ENCODE results near the gene ADAMTS12.

Gene ADAMTS12

DNA sequence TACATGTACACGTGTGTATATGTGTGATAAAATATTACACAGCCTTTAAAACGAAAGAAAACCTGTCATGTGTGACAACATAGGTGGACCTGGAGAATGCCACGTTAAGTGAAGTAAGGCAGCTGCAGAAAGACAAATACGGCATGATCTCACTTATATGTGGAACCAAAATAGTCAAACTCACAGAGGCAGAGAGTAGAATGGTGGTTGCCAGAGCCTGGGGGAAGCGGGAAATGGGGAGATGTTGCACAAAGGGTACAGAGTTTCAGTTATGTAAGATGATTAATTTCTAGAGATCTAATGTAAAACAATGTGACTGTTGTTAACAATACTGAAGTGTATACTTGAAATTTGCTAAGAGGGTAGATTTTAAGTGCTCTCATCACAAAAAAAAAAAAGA is 34.8 kb downstream of the ADAMTS12 start:
- no peak overlapping the region for H3K4me3 ChIP-seq (ENCODE audit: insufficient read depth in 1 of 2, low read depth in 1 of 2, low read length in 2 of 2)
- H2BK12ac ChIP-seq (ENCODE audit: low read length in 2 of 2) = no peak overlapping the region
- no peak overlapping the region for H3K4ac ChIP-seq (ENCODE audit: low read depth in 1 of 2, low read length in 2 of 2)
- no peak overlapping the region for H3K23ac ChIP-seq (ENCODE audit: low read length in 2 of 2)
- no peak overlapping the region for H2BK5ac ChIP-seq (ENCODE audit: low read depth, low read length, poor library complexity, severe bottlenecking)
- H3K9me3 ChIP-seq (ENCODE audit: control insufficient read depth, low read length) = no peaks in the 10 kb centered on the region
- H3K79me1 ChIP-seq (replicated peaks; ENCODE audit: low read length, poor library complexity, severe bottlenecking) = peaks cover 8% of the 10 kb centered on the region
- no peak overlapping the region for H2BK120ac ChIP-seq (ENCODE audit: low read depth, low read length)
- H2AK5ac ChIP-seq (ENCODE audit: low read length, severe bottlenecking) = peak overlapping the region; percentile 86
- H4K8ac ChIP-seq (ENCODE audit: low read length) = no peak overlapping the region
- no peak overlapping the region for H3K27ac ChIP-seq (ENCODE audit: low read length, poor library complexity, severe bottlenecking)
- H2AFZ ChIP-seq (ENCODE audit: low read depth, low read length) = no peak overlapping the region
- H3K36me3 ChIP-seq (ENCODE audit: control insufficient read depth in 1 of 2, insufficient read depth in 2 of 2, low read depth in 1 of 2, low read length in 2 of 2) = peaks cover 0 to 3% of the 10 kb centered on the region in 2 experiments
- H3K14ac ChIP-seq (ENCODE audit: low read length in 2 of 2) = no peak overlapping the region
- H3K4me1 ChIP-seq (ENCODE audit: control insufficient read depth, insufficient read depth, low read depth, low read length) = peaks cover 23% of the 10 kb centered on the region
- peak overlapping the region in 1 of 2 experiments; percentile 46 for H3K18ac ChIP-seq (ENCODE audit: low read depth in 1 of 2, low read length in 2 of 2)
- H3K27me3 ChIP-seq (ENCODE audit: control insufficient read depth in 1 of 2, insufficient read depth in 1 of 2, low read length in 2 of 2) = no peaks in the 10 kb centered on the region
- no peak overlapping the region for H2BK15ac ChIP-seq (ENCODE audit: low read depth, poor library complexity, severe bottlenecking)
- no peak for DNase-seq
- 97% methylated on average over 5 of the region's 5 CpGs for WGBS
- H3K4me2 ChIP-seq (ENCODE audit: low read length, poor library complexity, severe bottlenecking) = no peak overlapping the region
- H3K9ac ChIP-seq (ENCODE audit: low read length) = no peak overlapping the region
- H4K91ac ChIP-seq (ENCODE audit: low read length) = no peak overlapping the region

DNA sequence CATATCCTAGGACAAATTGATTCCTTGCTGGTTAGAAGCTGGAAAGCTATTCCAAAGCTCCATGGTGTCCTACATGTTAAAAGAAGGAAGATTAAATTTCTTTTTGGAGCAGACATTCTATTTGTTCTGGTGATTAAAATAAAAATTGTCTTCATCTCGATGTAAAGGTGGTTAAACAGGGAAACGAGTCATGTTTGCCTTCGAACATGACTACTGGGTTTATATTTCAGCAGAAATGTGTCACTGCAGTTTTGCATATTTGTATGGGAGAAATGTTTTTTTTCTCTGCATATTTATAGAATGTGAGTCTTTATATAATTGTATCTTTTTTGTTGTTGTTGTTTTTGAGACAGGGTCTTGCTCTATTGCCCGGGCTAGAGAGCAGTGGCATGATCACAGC is 36.4 kb downstream of the ADAMTS12 start:
- Histone ChIP-seq H3K4me2 (ENCODE audit: low read length, poor library complexity, severe bottlenecking) (no peak overlapping the region), H3K14ac (ENCODE audit: low read length in 2 of 2) (no peak overlapping the region), H2AK5ac (ENCODE audit: low read length, severe bottlenecking) (no peak overlapping the region), H3K4me3 (ENCODE audit: insufficient read depth in 1 of 2, low read depth in 1 of 2, low read length in 2 of 2) (no peak overlapping the region), H4K91ac (ENCODE audit: low read length) (peak overlapping the region; percentile 30), H2BK5ac (ENCODE audit: low read depth, low read length, poor library complexity, severe bottlenecking) (no peak overlapping the region), H3K18ac (ENCODE audit: low read depth in 1 of 2, low read length in 2 of 2) (peak overlapping the region; percentile 37 to 84), H4K8ac (ENCODE audit: low read length) (peak overlapping the region; percentile 47), H3K9me3 (ENCODE audit: control insufficient read depth, low read length) (no peaks in the 10 kb centered on the region), H2AFZ (ENCODE audit: low read depth, low read length) (no peak overlapping the region), H2BK15ac (ENCODE audit: low read depth, poor library complexity, severe bottlenecking) (no peak overlapping the region), H2BK12ac (ENCODE audit: low read length in 2 of 2) (peak overlapping the region in 1 of 2 experiments; percentile 65), H3K27me3 (ENCODE audit: control insufficient read depth in 1 of 2, insufficient read depth in 1 of 2, low read length in 2 of 2) (no peaks in the 10 kb centered on the region), H3K9ac (ENCODE audit: low read length) (peak overlapping the region; percentile 37), H3K27ac (ENCODE audit: low read length, poor library complexity, severe bottlenecking) (peak overlapping the region; percentile 95), H3K79me1 (replicated peaks; ENCODE audit: low read length, poor library complexity, severe bottlenecking) (peaks cover 8% of the 10 kb centered on the region), H3K4me1 (ENCODE audit: control insufficient read depth, insufficient read depth, low read depth, low read length) (peaks cover 30% of the 10 kb centered on the region), H3K23ac (ENCODE audit: low read length in 2 of 2) (no peak overlapping the region), H2BK120ac (ENCODE audit: low read depth, low read length) (no peak overlapping the region), H3K4ac (ENCODE audit: low read depth in 1 of 2, low read length in 2 of 2) (peak overlapping the region in 1 of 2 experiments; percentile 90), H3K36me3 (ENCODE audit: control insufficient read depth in 1 of 2, insufficient read depth in 2 of 2, low read depth in 1 of 2, low read length in 2 of 2) (peaks cover 0 to 3% of the 10 kb centered on the region in 2 experiments)
- 32% methylated on average over 4 of the region's 4 CpGs for WGBS
- DNase-seq = no peak

- Histone ChIP-seq H3K14ac (ENCODE audit: low read length in 2 of 2) (no peak overlapping the region), H3K4me1 (ENCODE audit: control insufficient read depth, insufficient read depth, low read depth, low read length) (peaks cover 35% of the 10 kb centered on the region), H3K9ac (ENCODE audit: low read length) (peak overlapping the region; percentile 37), H2BK5ac (ENCODE audit: low read depth, low read length, poor library complexity, severe bottlenecking) (no peak overlapping the region), H3K36me3 (ENCODE audit: control insufficient read depth in 1 of 2, insufficient read depth in 2 of 2, low read depth in 1 of 2, low read length in 2 of 2) (peaks cover 0 to 3% of the 10 kb centered on the region in 2 experiments), H2BK15ac (ENCODE audit: low read depth, poor library complexity, severe bottlenecking) (no peak overlapping the region), H3K4me3 (ENCODE audit: insufficient read depth in 1 of 2, low read depth in 1 of 2, low read length in 2 of 2) (no peak overlapping the region), H3K23ac (ENCODE audit: low read length in 2 of 2) (no peak overlapping the region), H3K18ac (ENCODE audit: low read depth in 1 of 2, low read length in 2 of 2) (peak overlapping the region in 1 of 2 experiments; percentile 78), H3K4me2 (ENCODE audit: low read length, poor library complexity, severe bottlenecking) (no peak overlapping the region), H2AFZ (ENCODE audit: low read depth, low read length) (no peak overlapping the region), H3K27ac (ENCODE audit: low read length, poor library complexity, severe bottlenecking) (peak overlapping the region; percentile 95), H2AK5ac (ENCODE audit: low read length, severe bottlenecking) (no peak overlapping the region), H4K8ac (ENCODE audit: low read length) (peak overlapping the region; percentile 14), H3K27me3 (ENCODE audit: control insufficient read depth in 1 of 2, insufficient read depth in 1 of 2, low read length in 2 of 2) (no peaks in the 10 kb centered on the region), H4K91ac (ENCODE audit: low read length) (peak overlapping the region; percentile 57), H2BK12ac (ENCODE audit: low read length in 2 of 2) (peak overlapping the region in 1 of 2 experiments; percentile 59), H3K79me1 (replicated peaks; ENCODE audit: low read length, poor library complexity, severe bottlenecking) (peaks cover 7% of the 10 kb centered on the region), H3K9me3 (ENCODE audit: control insufficient read depth, low read length) (no peaks in the 10 kb centered on the region), H2BK120ac (ENCODE audit: low read depth, low read length) (peak overlapping the region; percentile 82), H3K4ac (ENCODE audit: low read depth in 1 of 2, low read length in 2 of 2) (peak overlapping the region; percentile 46 to 85)
- DNase-seq = peak; percentile 86
- 4% methylated on average over 4 of the region's 4 CpGs for WGBS
These were observed 37.0 kb downstream of the ADAMTS12 start for GRCh38 chr5:33854733-33855151.

DNA sequence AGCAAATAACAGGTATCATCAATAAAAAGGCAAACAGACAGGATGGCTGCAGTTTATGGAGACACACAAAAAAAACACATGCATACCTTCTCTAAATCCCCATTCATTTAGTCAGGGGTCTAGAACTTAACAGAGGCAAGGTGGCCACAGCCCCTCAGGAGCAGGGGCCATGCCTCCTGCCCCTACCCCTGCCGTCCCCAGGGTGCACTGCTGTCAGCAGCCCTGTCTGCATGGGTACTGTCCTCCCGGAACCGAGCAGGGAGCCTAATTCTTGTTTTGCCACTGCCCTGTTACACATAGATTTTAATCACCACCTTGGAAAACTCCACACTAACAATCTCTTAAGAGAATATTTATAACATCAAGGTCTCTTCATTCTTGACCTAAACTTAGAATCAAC is 39.0 kb downstream of the ADAMTS12 start:
- peak overlapping the region; percentile 76 for H4K8ac ChIP-seq (ENCODE audit: low read length)
- 59% methylated on average over 3 of the region's 3 CpGs for WGBS

More for the DNA sequence above, 39.0 kb downstream of the ADAMTS12 start:
- peak overlapping the region; percentile 85 to 91 for H2BK12ac ChIP-seq (ENCODE audit: low read length in 2 of 2)
- no peak overlapping the region for H2AFZ ChIP-seq (ENCODE audit: low read depth, low read length)
- H3K4ac ChIP-seq (ENCODE audit: low read depth in 1 of 2, low read length in 2 of 2) = peak overlapping the region in 1 of 2 experiments; percentile 81
- H2BK15ac ChIP-seq (ENCODE audit: low read depth, poor library complexity, severe bottlenecking) = no peak overlapping the region
- no peaks in the 10 kb centered on the region for H3K27me3 ChIP-seq (ENCODE audit: control insufficient read depth in 1 of 2, insufficient read depth in 1 of 2, low read length in 2 of 2)
- peaks cover 24% of the 10 kb centered on the region for H3K4me1 ChIP-seq (ENCODE audit: control insufficient read depth, insufficient read depth, low read depth, low read length)
- no peaks in the 10 kb centered on the region for H3K36me3 ChIP-seq (ENCODE audit: control insufficient read depth in 1 of 2, insufficient read depth in 2 of 2, low read depth in 1 of 2, low read length in 2 of 2)
- no peak for DNase-seq
- peak overlapping the region in 1 of 2 experiments; percentile 68 for H3K14ac ChIP-seq (ENCODE audit: low read length in 2 of 2)
- H2BK5ac ChIP-seq (ENCODE audit: low read depth, low read length, poor library complexity, severe bottlenecking) = no peak overlapping the region
- peak overlapping the region; percentile 86 for H4K91ac ChIP-seq (ENCODE audit: low read length)
- peak overlapping the region; percentile 79 for H3K9ac ChIP-seq (ENCODE audit: low read length)
- H3K4me2 ChIP-seq (ENCODE audit: low read length, poor library complexity, severe bottlenecking) = no peak overlapping the region
- H3K23ac ChIP-seq (ENCODE audit: low read length in 2 of 2) = peak overlapping the region in 1 of 2 experiments; percentile 75
- peak overlapping the region; percentile 52 to 93 for H3K18ac ChIP-seq (ENCODE audit: low read depth in 1 of 2, low read length in 2 of 2)
- no peaks in the 10 kb centered on the region for H3K9me3 ChIP-seq (ENCODE audit: control insufficient read depth, low read length)
- no peak overlapping the region for H3K4me3 ChIP-seq (ENCODE audit: insufficient read depth in 1 of 2, low read depth in 1 of 2, low read length in 2 of 2)
- H3K27ac ChIP-seq (ENCODE audit: low read length, poor library complexity, severe bottlenecking) = peak overlapping the region; percentile 48
- H2AK5ac ChIP-seq (ENCODE audit: low read length, severe bottlenecking) = peak overlapping the region; percentile 95
- no peak overlapping the region for H2BK120ac ChIP-seq (ENCODE audit: low read depth, low read length)
- H3K79me1 ChIP-seq (replicated peaks; ENCODE audit: low read length, poor library complexity, severe bottlenecking) = peaks cover 6% of the 10 kb centered on the region

All from mesenchymal stem cell (in vitro differentiated cells and primary cell).